Effector memory CD4-positive, alpha-beta T cell (primary cell): ENCODE measurements around the gene MCF2L.

ENCODE experiments used
- DNase-seq, 3 donors: peaks; one replicate each; pipeline ENCODE4 v3.0.0-alpha.2; 2020
- H3K27ac ChIP-seq: 2 replicates; pipeline ENCODE4 v1.7.0; 2013; ENCODE audit warnings: mild to moderate bottlenecking, low read length, moderate library complexity; ENCODE audit not compliant: insufficient read depth, poor library complexity, severe bottlenecking
- H3K27me3 ChIP-seq: replicated peaks from 2 replicates; pipeline ENCODE4 v1.7.0; 2013; ENCODE audit warnings: mild to moderate bottlenecking, low read length; ENCODE audit not compliant: insufficient read depth, control insufficient read depth, poor library complexity, severe bottlenecking
- H3K36me3 ChIP-seq: 2 replicates; pipeline ENCODE4 v1.7.0; 2013; ENCODE audit warnings: mild to moderate bottlenecking, low read length, moderate library complexity; ENCODE audit not compliant: control insufficient read depth, insufficient read depth
- H3K4me1 ChIP-seq: 2 replicates; pipeline ENCODE4 v1.7.0; 2013; ENCODE audit warnings: low read length, mild to moderate bottlenecking; ENCODE audit not compliant: control insufficient read depth, insufficient read depth, poor library complexity, severe bottlenecking
- H3K4me3 ChIP-seq: 2 replicates; pipeline ENCODE4 v1.7.0; 2013; ENCODE audit warnings: low read length, low read depth, mild to moderate bottlenecking; ENCODE audit not compliant: insufficient read depth, poor library complexity, severe bottlenecking
- H3K9me3 ChIP-seq: 2 replicates; pipeline ENCODE4 v1.7.0; 2013; ENCODE audit warnings: mild to moderate bottlenecking, low read length, moderate library complexity; ENCODE audit not compliant: control insufficient read depth

MCF2L gene

DNA sequence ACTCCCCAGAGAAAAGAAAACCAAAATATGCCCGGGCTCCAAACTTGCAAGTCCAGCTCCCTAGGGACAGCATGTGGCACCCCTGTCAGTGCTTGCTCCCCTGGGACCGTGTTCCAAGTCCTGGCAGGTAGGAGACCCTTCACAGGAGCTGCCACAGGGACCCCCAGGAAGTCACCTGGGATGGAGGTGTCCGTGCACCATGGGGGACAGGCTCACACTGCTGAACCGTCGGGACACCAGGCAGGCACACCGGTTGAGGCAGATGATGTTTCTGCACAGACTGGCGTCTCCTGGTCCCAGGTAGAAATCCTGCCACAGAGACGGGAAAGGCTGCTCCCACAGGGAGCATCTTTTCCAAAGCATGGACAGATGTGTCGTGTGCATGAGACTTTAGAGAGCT is 177.7 kb downstream of the MCF2L start:
- no peaks in the 10 kb centered on the region for H3K9me3 ChIP-seq
- no peak overlapping the region for H3K4me3 ChIP-seq
- no peaks in the 10 kb centered on the region for H3K36me3 ChIP-seq
- DNase-seq, result no peak
- H3K27ac ChIP-seq, result no peak overlapping the region
- no peaks in the 10 kb centered on the region for H3K4me1 ChIP-seq
- no peaks in the 10 kb centered on the region for H3K27me3 ChIP-seq

DNA sequence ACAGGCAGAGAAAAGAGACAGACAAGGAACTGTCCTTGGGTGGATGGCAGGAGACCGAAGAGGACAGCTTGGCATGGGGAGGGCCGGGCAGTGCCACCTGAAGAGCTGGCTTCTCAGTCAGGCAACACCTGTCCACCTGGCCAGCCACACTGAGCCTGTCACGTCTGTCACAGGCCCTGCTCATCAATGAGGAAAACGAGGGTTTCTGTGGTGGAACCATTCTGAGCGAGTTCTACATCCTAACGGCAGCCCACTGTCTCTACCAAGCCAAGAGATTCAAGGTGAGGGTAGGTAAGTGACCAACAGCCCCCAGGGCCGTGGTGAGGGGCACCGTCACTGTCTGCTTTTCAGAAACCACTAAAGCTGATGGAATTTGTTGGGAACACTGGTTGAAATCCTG is 178.2 kb downstream of the MCF2L start:
- H3K27me3 ChIP-seq, result no peaks in the 10 kb centered on the region
- H3K27ac ChIP-seq, result no peak overlapping the region
- H3K4me3 ChIP-seq, result no peak overlapping the region
- no peaks in the 10 kb centered on the region for H3K9me3 ChIP-seq
- H3K4me1 ChIP-seq, result peaks cover 3% of the 10 kb centered on the region
- no peak for DNase-seq
- no peaks in the 10 kb centered on the region for H3K36me3 ChIP-seq

DNA sequence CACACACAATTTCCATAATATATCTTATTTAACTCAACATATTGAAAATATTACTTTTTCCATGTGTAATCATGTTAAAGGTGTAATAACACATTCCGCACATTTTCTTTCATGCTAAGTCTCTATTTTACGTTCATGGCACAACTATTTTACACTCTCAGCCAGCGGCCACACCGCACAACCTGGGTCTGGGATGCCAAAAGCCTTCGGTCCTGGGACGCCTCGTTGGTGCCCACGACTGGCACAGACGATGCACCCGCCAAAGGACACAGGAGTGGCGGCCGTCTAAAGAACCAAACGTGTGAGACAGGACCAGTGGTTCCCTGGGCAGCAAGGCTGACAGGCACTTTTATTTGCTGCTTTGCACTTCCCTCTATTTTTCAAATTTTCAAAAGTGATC is 179.4 kb downstream of the MCF2L start:
- no peaks in the 10 kb centered on the region for H3K27me3 ChIP-seq
- peaks cover 15% of the 10 kb centered on the region for H3K4me1 ChIP-seq
- no peak for DNase-seq
- no peaks in the 10 kb centered on the region for H3K9me3 ChIP-seq
- H3K27ac ChIP-seq, result no peak overlapping the region
- H3K4me3 ChIP-seq, result no peak overlapping the region
- no peaks in the 10 kb centered on the region for H3K36me3 ChIP-seq

DNA sequence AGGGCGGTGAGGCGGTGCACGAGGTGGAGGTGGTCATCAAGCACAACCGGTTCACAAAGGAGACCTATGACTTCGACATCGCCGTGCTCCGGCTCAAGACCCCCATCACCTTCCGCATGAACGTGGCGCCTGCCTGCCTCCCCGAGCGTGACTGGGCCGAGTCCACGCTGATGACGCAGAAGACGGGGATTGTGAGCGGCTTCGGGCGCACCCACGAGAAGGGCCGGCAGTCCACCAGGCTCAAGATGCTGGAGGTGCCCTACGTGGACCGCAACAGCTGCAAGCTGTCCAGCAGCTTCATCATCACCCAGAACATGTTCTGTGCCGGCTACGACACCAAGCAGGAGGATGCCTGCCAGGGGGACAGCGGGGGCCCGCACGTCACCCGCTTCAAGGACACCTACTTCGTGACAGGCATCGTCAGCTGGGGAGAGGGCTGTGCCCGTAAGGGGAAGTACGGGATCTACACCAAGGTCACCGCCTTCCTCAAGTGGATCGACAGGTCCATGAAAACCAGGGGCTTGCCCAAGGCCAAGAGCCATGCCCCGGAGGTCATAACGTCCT is 180.0 kb downstream of the MCF2L start:
- Histone ChIP-seq H3K4me3 (no peak overlapping the region), H3K36me3 (no peaks in the 10 kb centered on the region), H3K27me3 (no peaks in the 10 kb centered on the region), H3K9me3 (no peaks in the 10 kb centered on the region), H3K4me1 (peaks cover 19% of the 10 kb centered on the region), H3K27ac (no peak overlapping the region)
- no peak for DNase-seq
